ENCODE data around the gene ADGRD1.
A peak's percentile ranks its signal among the peaks of the same experiment; 100 is the strongest.

Gene ADGRD1

GRCh38 chr12:130970908-130971233, 17.2 kb downstream of the ADGRD1 start:
- Histone ChIP-seq H3F3A (ENCODE audit: control insufficient read depth, insufficient read depth) (no peaks in the 10 kb centered on the region), H3K36me3 (ENCODE audit: control insufficient read depth, low read length) (no peaks in the 10 kb centered on the region), H3K4me2 (ENCODE audit: low read length) (peak overlapping the region; percentile 72), H3K4me3 (ENCODE audit: low read length) (peak overlapping the region; percentile 59), H3K27me3 (ENCODE audit: control insufficient read depth, low read length) (no peaks in the 10 kb centered on the region), H3K27ac (ENCODE audit: low read depth, low read length) (no peak overlapping the region), H4K20me1 (ENCODE audit: control insufficient read depth, insufficient read depth, low read depth, low read length) (no peaks in the 10 kb centered on the region), H3K9me2 (replicated peaks; ENCODE audit: control insufficient read depth, low read length) (no peaks in the 10 kb centered on the region), H3K9me3 (ENCODE audit: control insufficient read depth, insufficient read depth, low read length) (no peaks in the 10 kb centered on the region), H3K4me1 (ENCODE audit: control insufficient read depth, low read length) (peaks cover 36% of the 10 kb centered on the region), H3K79me2 (ENCODE audit: control insufficient read depth, low read length) (no peaks in the 10 kb centered on the region)
- no peak for TF ChIP-seq CTCF (IDR thresholded peaks at IDR 0.05; ENCODE audit: low read depth, low read length, poor library complexity, severe bottlenecking)

- H3K4me2 ChIP-seq (ENCODE audit: low read length) = no peak overlapping the region
- TF ChIP-seq EZH2phosphoT487 (IDR thresholded peaks at IDR 0.05; ENCODE audit: borderline replicate concordance, low read length) (no peak), CTCF (IDR thresholded peaks at IDR 0.05; ENCODE audit: low read depth, low read length, poor library complexity, severe bottlenecking) (no peak)
Observed at GRCh38 chr12:130971925-130972585, 18.3 kb downstream of the ADGRD1 start.

GRCh38 chr12:130972586-130972950, 18.9 kb downstream of the ADGRD1 start:
- H3K4me1 ChIP-seq (ENCODE audit: control insufficient read depth, low read length) = peaks cover 40% of the 10 kb centered on the region
- H3K79me2 ChIP-seq (ENCODE audit: control insufficient read depth, low read length) = no peaks in the 10 kb centered on the region; the same call in 1 of the 2 replicates
- H3K4me3 ChIP-seq (ENCODE audit: low read length) = no peak overlapping the region
- H3F3A ChIP-seq (ENCODE audit: control insufficient read depth, insufficient read depth) = no peaks in the 10 kb centered on the region
- H3K36me3 ChIP-seq (ENCODE audit: control insufficient read depth, low read length) = no peaks in the 10 kb centered on the region
- H3K27me3 ChIP-seq (ENCODE audit: control insufficient read depth, low read length) = no peaks in the 10 kb centered on the region
- H4K20me1 ChIP-seq (ENCODE audit: control insufficient read depth, insufficient read depth, low read depth, low read length) = no peaks in the 10 kb centered on the region
- TF ChIP-seq CTCF (IDR thresholded peaks at IDR 0.05; ENCODE audit: low read depth, low read length, poor library complexity, severe bottlenecking) (no peak), EZH2phosphoT487 (IDR thresholded peaks at IDR 0.05; ENCODE audit: borderline replicate concordance, low read length) (no peak)
- no peak overlapping the region for H3K4me2 ChIP-seq (ENCODE audit: low read length)
- no peak overlapping the region for H3K27ac ChIP-seq (ENCODE audit: low read depth, low read length)
- no peaks in the 10 kb centered on the region for H3K9me2 ChIP-seq (replicated peaks; ENCODE audit: control insufficient read depth, low read length)
- no peaks in the 10 kb centered on the region for H3K9me3 ChIP-seq (ENCODE audit: control insufficient read depth, insufficient read depth, low read length)

More at GRCh38 chr12:130971925-130972585, 18.3 kb downstream of the ADGRD1 start:
- Histone ChIP-seq H3K27me3 (ENCODE audit: control insufficient read depth, low read length) (no peaks in the 10 kb centered on the region), H3K9me3 (ENCODE audit: control insufficient read depth, insufficient read depth, low read length) (no peaks in the 10 kb centered on the region), H3K27ac (ENCODE audit: low read depth, low read length) (no peak overlapping the region), H3K4me3 (ENCODE audit: low read length) (no peak overlapping the region), H3F3A (ENCODE audit: control insufficient read depth, insufficient read depth) (no peaks in the 10 kb centered on the region), H3K9me2 (replicated peaks; ENCODE audit: control insufficient read depth, low read length) (no peaks in the 10 kb centered on the region), H3K79me2 (ENCODE audit: control insufficient read depth, low read length) (no peaks in the 10 kb centered on the region), H3K36me3 (ENCODE audit: control insufficient read depth, low read length) (no peaks in the 10 kb centered on the region), H4K20me1 (ENCODE audit: control insufficient read depth, insufficient read depth, low read depth, low read length) (no peaks in the 10 kb centered on the region), H3K4me1 (ENCODE audit: control insufficient read depth, low read length) (peaks cover 35% of the 10 kb centered on the region)
